SK-N-SH (cell line): ENCODE measurements around the gene AP2A2. TPM values are rescaled to one million over a fixed set of nuclear protein-coding genes. Genes with fewer than 3 reads are reported as not detected.
A peak's percentile ranks its signal among the peaks of the same experiment; 100 is the strongest.

Experiments used
- CTCF ChIA-PET: fragments of 300-600, 350-600 bp; formaldehyde crosslinking; extraction: SDS; loops from one replicate; lab custom pipeline; 2021; lab: Yijun Ruan, JAX
- POLR2A ChIA-PET: fragments of 350-600 bp; sonication (Branson Sonifier 250); formaldehyde crosslinking; extraction: SDS; loops from one replicate; lab custom pipeline; 2020; ENCODE audit warnings: antibody characterized with exemption, inconsistent platforms; lab: Yijun Ruan, JAX
- DNase-seq: peaks from one replicate; pipeline ENCODE4 v3.0.0; 2012
- H2AFZ ChIP-seq: fragments of 200-600 bp; sonication (generic); 2 replicates; pipeline ENCODE4 v1.8.1; 2016; ENCODE audit warnings: antibody characterized with exemption, mild to moderate bottlenecking, low read depth
- H3F3A ChIP-seq: fragments of 200-600 bp; sonication (generic); replicated peaks from 2 replicates; pipeline ENCODE3; 2016; ENCODE audit warnings: antibody characterized with exemption, mild to moderate bottlenecking; ENCODE audit not compliant: insufficient read depth
- H3K27ac ChIP-seq, 2 experiments: fragments of 200-500 bp in 1 of 2; fragments of 200-600 bp in 1 of 2; sonication (Bioruptor generic) in 1 of 2; sonication (generic), shearing (Covaris generic) in 1 of 2; 2 replicates each; pipeline versions ENCODE4 v1.5.1 to v1.6.1; 2014 to 2016; ENCODE audit warnings: low read depth in 2 of 2, inconsistent platforms in 1 of 2, low read length in 1 of 2, mild to moderate bottlenecking in 1 of 2, mixed read lengths in 1 of 2
- H3K27me3 ChIP-seq: fragments of 200-600 bp; sonication (generic), shearing (Covaris generic); 2 replicates; pipeline ENCODE4 v1.6.1; 2016; ENCODE audit warnings: mixed run types; ENCODE audit not compliant: insufficient read depth
- H3K36me3 ChIP-seq, 2 experiments: fragments of 200-500 bp in 1 of 2; fragments of 200-600 bp in 1 of 2; sonication (Bioruptor generic) in 1 of 2; sonication (generic) in 1 of 2; replicated peaks in 1 of 2; 2 replicates each; pipeline versions ENCODE3 to v1.5.1; 2014 to 2016; ENCODE audit warnings: low read length in 1 of 2, mild to moderate bottlenecking in 1 of 2; ENCODE audit not compliant: insufficient read depth in 2 of 2, control insufficient read depth in 1 of 2
- H3K4me1 ChIP-seq, 2 experiments: fragments of 200-500 bp in 1 of 2; fragments of 200-600 bp in 1 of 2; sonication (Bioruptor generic) in 1 of 2; sonication (generic), shearing (Covaris generic) in 1 of 2; 2 replicates each; pipeline versions ENCODE4 v1.5.1 to v1.6.1; 2014 to 2016; ENCODE audit warnings: low read depth in 1 of 2, low read length in 1 of 2, mixed run types in 1 of 2; ENCODE audit not compliant: insufficient read depth in 2 of 2, control insufficient read depth in 1 of 2
- H3K4me2 ChIP-seq: fragments of 200-600 bp; sonication (generic), shearing (Covaris generic); 2 replicates; pipeline ENCODE4 v1.6.1; 2017; ENCODE audit warnings: mixed run types
- H3K4me3 ChIP-seq, 2 experiments: fragments of 200-500 bp in 1 of 2; fragments of 200-600 bp in 1 of 2; sonication (Bioruptor generic) in 1 of 2; sonication (generic), shearing (Covaris generic) in 1 of 2; 2 replicates each; pipeline versions ENCODE4 v1.5.1 to v1.8.1; 2014 to 2016; ENCODE audit warnings: low read depth in 2 of 2, inconsistent platforms in 1 of 2, low read length in 1 of 2, mild to moderate bottlenecking in 1 of 2, mixed read lengths in 1 of 2, moderate library complexity in 1 of 2
- H3K79me2 ChIP-seq: fragments of 200-600 bp; sonication (generic); 2 replicates; pipeline ENCODE4 v1.8.1; 2017; ENCODE audit warnings: mild to moderate bottlenecking; ENCODE audit not compliant: insufficient read depth
- H3K9ac ChIP-seq: fragments of 200-600 bp; sonication (generic); 2 replicates; pipeline ENCODE4 v1.6.1; 2017; ENCODE audit warnings: mixed run types
- H3K9me2 ChIP-seq: fragments of 200-600 bp; sonication (generic); 2 replicates; pipeline ENCODE4 v1.6.1; 2017; ENCODE audit warnings: mixed run types
- H3K9me3 ChIP-seq: fragments of 200-600 bp; sonication (generic); 2 replicates; pipeline ENCODE4 v1.6.1; 2017; ENCODE audit warnings: mixed run types, mild to moderate bottlenecking, moderate library complexity
- H4K20me1 ChIP-seq: fragments of 200-600 bp; sonication (generic); 2 replicates; pipeline ENCODE4 v1.6.1; 2017; ENCODE audit warnings: mild to moderate bottlenecking, mixed run types; ENCODE audit not compliant: insufficient read depth
- CHD2 ChIP-seq: fragments of 150-350 bp; IDR thresholded peaks from 2 replicates; pipeline ENCODE4 v1.6.1; 2018; ENCODE audit warnings: low read length; ENCODE audit not compliant: partially characterized antibody
- GABPA ChIP-seq: IDR thresholded peaks from 2 replicates; pipeline ENCODE4 v1.4.0; 2012; ENCODE audit warnings: low read depth, mild to moderate bottlenecking
- MXI1 ChIP-seq: IDR thresholded peaks from 2 replicates; pipeline ENCODE4 v1.6.1; 2012; ENCODE audit warnings: mild to moderate bottlenecking, low read depth, low read length, improper control_type of control experiment
- NRF1 ChIP-seq: IDR thresholded peaks from 2 replicates; pipeline ENCODE4 v1.6.1; 2012; ENCODE audit warnings: low read depth, mild to moderate bottlenecking, low read length
- POLR2AphosphoS5 ChIP-seq: IDR thresholded peaks from 2 replicates; pipeline ENCODE4 v1.6.1; 2012; ENCODE audit warnings: low read depth, low read length
- RFX5 ChIP-seq: IDR thresholded peaks from 2 replicates; pipeline ENCODE4 v1.6.1; 2012; ENCODE audit warnings: mild to moderate bottlenecking, improper control_type of control experiment, low read length
- SIN3A ChIP-seq: IDR thresholded peaks from 2 replicates; pipeline ENCODE4 v1.6.1; 2012; ENCODE audit warnings: low read depth, mild to moderate bottlenecking, low read length, moderate library complexity, borderline replicate concordance
- SMC3 ChIP-seq: IDR thresholded peaks from 2 replicates; pipeline ENCODE4 v1.6.1; 2012; ENCODE audit warnings: low read depth, low read length, improper control_type of control experiment
- TCF12 ChIP-seq: IDR thresholded peaks from 2 replicates; pipeline ENCODE4 v1.4.0; 2012
- WGBS: methylation state at CpG from one replicate; pipeline ENCODE4 v1.1.6; 2017; ENCODE audit warnings: low lambda C conversion rate; 5-methylcytosine and 5-hydroxymethylcytosine counted together
- polyA plus RNA-seq, 3 experiments: library from polyadenylated mRNA; depleted of rRNA; stranded (reverse); fragments of >200 nt; gene quantifications; 2 replicates each; pipeline ENCODE4 v1.2.3, GENCODE V29; 2012
- TF ChIP-seq, protein P1 (sequence below): IDR thresholded peaks from 2 replicates; pipeline ENCODE4 v1.4.0; 2012; ENCODE audit warnings: low read depth
- TF ChIP-seq, protein P2 (sequence below): IDR thresholded peaks from 2 replicates; pipeline ENCODE4 v1.6.1; 2012; ENCODE audit warnings: mild to moderate bottlenecking, low read depth, low read length, moderate library complexity

The AP2A2 gene
- polyA plus RNA-seq, 1 of the 3 experiments (the other 2 are of a cell fraction) = 42.7 TPM

DNA sequence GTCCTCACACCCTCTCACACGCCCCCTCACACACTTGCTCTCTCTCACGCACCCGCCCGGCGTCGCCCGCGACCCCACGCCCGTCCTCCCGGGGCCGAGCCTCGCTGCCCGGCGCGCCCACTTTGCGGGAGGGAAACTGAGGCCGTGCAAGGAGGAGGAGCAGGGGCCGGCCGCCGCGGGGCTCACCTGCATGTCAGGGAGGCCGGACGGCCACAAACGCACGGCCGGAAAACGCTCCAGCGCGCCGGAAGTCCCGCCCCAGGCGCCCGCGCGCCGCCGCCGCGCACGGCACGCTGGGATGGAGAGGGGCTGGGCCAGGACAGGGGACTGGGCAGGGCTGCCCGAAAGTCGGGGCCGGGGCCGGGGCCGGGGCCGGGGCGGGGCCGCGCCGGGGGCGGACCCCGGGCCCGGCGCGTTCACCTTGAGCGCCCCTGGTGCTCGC lies 15.1 kb upstream of the AP2A2 start, which contains the start of gene CHID1:
Gene CHID1, minus strand, starts transcription at position 222 of the 442 bp plus-strand sequence. CDS start 5,994 bp downstream, outside the sequence.
- ChIA-PET CTCF (interaction anchor here (0.6 to 1.2 kb wide), 6 partner anchors 11 to 214 kb away, joined by 3 to 7 read pairs (median 3); no protein-coding TSS in a partner anchor), POLR2A (interaction anchor here (0.6 to 1.2 kb wide), 3 partner anchors 9 to 15 kb away, joined by 3 read pairs; no protein-coding TSS in a partner anchor)
- WGBS = 0% methylated on average over 22 of the region's 59 CpGs

GRCh38 chr11:911031-911889 lies 14.4 kb upstream of the AP2A2 start:
- H3K9me2 ChIP-seq = no peaks in the 10 kb centered on the region
- peak overlapping the region; percentile 84 for H3K9ac ChIP-seq
- H2AFZ ChIP-seq = peak overlapping the region; percentile 76
- no peaks in the 10 kb centered on the region for H3K9me3 ChIP-seq
- 47% methylated on average over 23 of the region's 68 CpGs for whole genome bisulfite sequencing
- DNase-seq = no peak
- peaks cover 0 to 14% of the 10 kb centered on the region in 2 experiments; a peak in 1 of 4 replicates for H3K4me1 ChIP-seq
- CTCF ChIA-PET = interaction anchor here (0.6 to 2.0 kb wide), 7 partner anchors 10 to 140 kb away, joined by 3 to 7 read pairs (median 4); partner anchors contain the start of gene AP2A2
- peak overlapping the region; percentile 82 to 95 for H3K4me3 ChIP-seq
- H3K36me3 ChIP-seq = no peaks in the 10 kb centered on the region
- POLR2A ChIA-PET = interaction anchor here (0.6 to 1.2 kb wide), 4 partner anchors 8 to 15 kb away, joined by 3 read pairs; no protein-coding TSS in a partner anchor
- 0 out of 2 replicates have a peak, but pooled peaks cover 3% of the 10 kb centered on the region for H4K20me1 ChIP-seq
- no peaks in the 10 kb centered on the region for H3K27me3 ChIP-seq
- H3K4me2 ChIP-seq = peak overlapping the region; percentile 88
- H3K27ac ChIP-seq = peak overlapping the region; percentile 63 to 78
- H3F3A ChIP-seq = no peaks in the 10 kb centered on the region
- TF ChIP-seq TCF12 = no peak
- peak; percentile 3 for TF ChIP-seq CHD2
- TF ChIP-seq POLR2AphosphoS5 = peak; percentile 54; the same call in 1 of the 2 replicates
- TF ChIP-seq, protein P1, sequence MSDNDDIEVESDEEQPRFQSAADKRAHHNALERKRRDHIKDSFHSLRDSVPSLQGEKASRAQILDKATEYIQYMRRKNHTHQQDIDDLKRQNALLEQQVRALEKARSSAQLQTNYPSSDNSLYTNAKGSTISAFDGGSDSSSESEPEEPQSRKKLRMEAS = peak; percentile 60; the same call in 1 of the 2 replicates
- TF ChIP-seq, all 33 proteins: peak for 3
- H3K79me2 ChIP-seq = peaks cover 30% of the 10 kb centered on the region

More for the DNA sequence above, 15.1 kb upstream of the AP2A2 start, which contains the start of gene CHID1:
- no peaks in the 10 kb centered on the region for H3K9me2 ChIP-seq
- no peaks in the 10 kb centered on the region for H3F3A ChIP-seq
- peaks cover 0 to 5% of the 10 kb centered on the region in 2 experiments for H3K36me3 ChIP-seq
- no peaks in the 10 kb centered on the region for H3K27me3 ChIP-seq
- peak within 1 kb of the TSS; percentile 82 to 95 for H3K4me3 ChIP-seq
- H3K4me2 ChIP-seq = peak within 1 kb of the TSS; percentile 91
- H3K27ac ChIP-seq = peak within 1 kb of the TSS; percentile 63 to 78
- peak; percentile 100 for DNase-seq
- H3K4me1 ChIP-seq = peaks cover 0 to 14% of the 10 kb centered on the region in 2 experiments; a peak in 1 of 4 replicates
- TF ChIP-seq NRF1 (peak; percentile 59), MXI1 (peak; percentile 84), SMC3 (no peak), POLR2AphosphoS5 (peak; percentile 21), RFX5 (no peak), SIN3A (peak; percentile 45; the same call in 1 of the 2 replicates), GABPA (peak; percentile 85)
- TF ChIP-seq, protein P2, sequence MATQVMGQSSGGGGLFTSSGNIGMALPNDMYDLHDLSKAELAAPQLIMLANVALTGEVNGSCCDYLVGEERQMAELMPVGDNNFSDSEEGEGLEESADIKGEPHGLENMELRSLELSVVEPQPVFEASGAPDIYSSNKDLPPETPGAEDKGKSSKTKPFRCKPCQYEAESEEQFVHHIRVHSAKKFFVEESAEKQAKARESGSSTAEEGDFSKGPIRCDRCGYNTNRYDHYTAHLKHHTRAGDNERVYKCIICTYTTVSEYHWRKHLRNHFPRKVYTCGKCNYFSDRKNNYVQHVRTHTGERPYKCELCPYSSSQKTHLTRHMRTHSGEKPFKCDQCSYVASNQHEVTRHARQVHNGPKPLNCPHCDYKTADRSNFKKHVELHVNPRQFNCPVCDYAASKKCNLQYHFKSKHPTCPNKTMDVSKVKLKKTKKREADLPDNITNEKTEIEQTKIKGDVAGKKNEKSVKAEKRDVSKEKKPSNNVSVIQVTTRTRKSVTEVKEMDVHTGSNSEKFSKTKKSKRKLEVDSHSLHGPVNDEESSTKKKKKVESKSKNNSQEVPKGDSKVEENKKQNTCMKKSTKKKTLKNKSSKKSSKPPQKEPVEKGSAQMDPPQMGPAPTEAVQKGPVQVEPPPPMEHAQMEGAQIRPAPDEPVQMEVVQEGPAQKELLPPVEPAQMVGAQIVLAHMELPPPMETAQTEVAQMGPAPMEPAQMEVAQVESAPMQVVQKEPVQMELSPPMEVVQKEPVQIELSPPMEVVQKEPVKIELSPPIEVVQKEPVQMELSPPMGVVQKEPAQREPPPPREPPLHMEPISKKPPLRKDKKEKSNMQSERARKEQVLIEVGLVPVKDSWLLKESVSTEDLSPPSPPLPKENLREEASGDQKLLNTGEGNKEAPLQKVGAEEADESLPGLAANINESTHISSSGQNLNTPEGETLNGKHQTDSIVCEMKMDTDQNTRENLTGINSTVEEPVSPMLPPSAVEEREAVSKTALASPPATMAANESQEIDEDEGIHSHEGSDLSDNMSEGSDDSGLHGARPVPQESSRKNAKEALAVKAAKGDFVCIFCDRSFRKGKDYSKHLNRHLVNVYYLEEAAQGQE = 0 out of 2 replicates have a peak, but pooled peaks have one; percentile 9
- TF ChIP-seq, protein P1 = peak; percentile 72; the same call in 1 of the 2 replicates
- H4K20me1 ChIP-seq = 0 out of 2 replicates have a peak, but pooled peaks cover 3% of the 10 kb centered on the region
- peaks cover 35% of the 10 kb centered on the region for H3K79me2 ChIP-seq
- no peaks in the 10 kb centered on the region for H3K9me3 ChIP-seq
- H3K9ac ChIP-seq = peak within 1 kb of the TSS; percentile 84
- peak within 1 kb of the TSS; percentile 76 for H2AFZ ChIP-seq
